NCI-H82 treated with DMSO at 0.1 percent for 48 hours (cell line): Measurements from ENCODE around the gene CLDN5.

Experiments used
- DNase-seq: peaks from one replicate; lab custom pipeline; 2025; ENCODE audit not compliant: unreplicated experiment; lab: John Stamatoyannopoulos, UW

The CLDN5 gene

DNA sequence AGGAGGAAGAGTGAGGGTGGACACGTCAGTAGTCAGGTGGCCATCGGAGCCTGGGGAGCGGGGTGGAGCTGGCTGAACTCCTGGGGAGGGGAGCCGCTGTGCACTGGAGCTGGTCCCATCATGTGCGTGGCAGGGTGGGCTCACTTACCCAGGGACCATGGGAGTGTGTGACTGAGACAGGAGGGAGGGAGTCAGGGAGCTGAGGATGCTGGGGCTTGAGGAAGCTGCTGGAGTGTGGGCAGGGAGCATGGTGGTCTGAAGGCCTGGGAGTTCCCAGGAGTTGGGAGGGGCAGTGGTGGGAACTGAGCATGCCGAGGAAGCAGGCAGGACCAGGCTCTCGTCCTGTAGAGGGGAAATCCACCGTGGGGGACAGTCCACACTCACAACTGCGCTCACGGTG, 18.0 kb downstream of the CLDN5 start:
- no peak for DNase-seq

DNA sequence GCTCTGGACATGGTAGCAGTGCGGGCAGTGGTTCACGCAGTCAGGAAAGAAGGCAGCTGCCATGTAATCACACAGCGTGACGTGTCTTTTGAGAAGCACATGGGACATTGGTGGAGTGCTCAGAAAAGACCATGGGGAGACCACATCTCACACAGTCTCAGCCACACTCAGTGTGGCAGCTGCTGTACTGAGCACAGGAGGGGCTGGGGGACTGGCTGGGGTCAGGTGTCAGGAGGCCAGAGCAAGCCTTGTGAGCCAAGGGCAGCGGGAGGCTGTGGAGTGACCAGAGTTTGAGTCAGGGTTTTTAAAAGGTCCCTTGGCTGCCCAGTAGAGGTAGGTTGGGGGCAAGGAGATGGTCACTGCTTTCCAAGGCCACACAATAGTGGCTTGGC, 18.5 kb downstream of the CLDN5 start:
- DNase-seq, result no peak

DNA sequence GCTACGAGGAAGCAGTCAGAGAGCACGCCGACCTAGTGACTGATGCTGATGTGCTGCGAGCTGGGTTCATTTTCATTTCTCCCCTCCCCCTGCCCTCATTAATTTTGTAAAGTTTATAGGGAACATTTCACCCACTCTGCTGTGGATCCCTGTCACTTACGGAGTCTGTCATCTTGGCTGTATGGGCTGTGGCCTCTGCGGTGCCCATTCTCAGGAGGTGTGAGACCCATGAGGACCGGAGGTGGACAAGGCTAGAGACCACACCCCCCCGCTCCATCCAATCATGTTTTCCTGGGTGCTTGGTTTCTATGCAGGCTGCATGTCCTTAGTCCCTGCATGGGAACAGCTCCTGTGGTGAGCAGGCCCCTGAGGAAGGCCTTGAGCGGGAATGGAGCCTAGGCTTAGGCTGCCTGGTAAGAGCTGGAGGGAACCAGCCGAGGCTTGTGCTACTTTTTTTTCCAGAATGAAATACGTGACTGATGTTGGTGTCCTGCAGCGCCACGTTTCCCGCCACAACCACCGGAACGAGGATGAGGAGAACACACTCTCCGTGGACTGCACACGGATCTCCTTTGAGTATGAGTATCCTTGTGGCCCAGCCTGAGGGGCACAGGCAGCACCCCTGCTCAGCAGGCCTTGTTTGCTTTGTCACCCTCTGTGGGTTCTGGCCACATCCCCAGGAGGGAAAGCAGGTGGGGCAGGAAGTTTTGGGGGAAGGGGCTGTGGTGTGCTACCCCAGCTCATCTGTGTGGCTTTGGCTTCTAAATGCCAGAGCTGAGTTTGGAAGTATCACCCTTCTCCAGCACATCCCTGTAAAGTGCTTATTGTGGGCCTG, 19.1 kb downstream of the CLDN5 start:
- DNase-seq, result no peak

DNA sequence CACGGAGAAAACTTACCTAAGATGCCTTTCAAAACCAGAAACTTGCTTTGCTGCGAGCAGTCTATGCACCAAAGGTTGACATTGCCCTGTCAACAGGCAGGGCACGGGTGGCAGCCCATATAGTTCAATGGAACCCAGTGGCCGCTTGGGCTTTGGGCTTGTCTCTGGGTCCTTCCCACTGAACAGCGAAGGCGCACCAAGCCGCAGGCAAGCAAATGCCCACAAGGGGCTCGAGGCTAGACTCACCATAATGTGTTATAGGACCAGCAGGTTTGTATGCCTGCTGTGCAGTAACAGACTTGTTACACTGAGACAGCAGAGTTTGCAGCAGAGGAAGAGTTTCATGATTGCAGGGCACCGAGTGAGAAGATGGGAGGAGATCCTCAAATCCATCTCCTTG, 20.3 kb downstream of the CLDN5 start:
- no peak for DNase-seq

DNA sequence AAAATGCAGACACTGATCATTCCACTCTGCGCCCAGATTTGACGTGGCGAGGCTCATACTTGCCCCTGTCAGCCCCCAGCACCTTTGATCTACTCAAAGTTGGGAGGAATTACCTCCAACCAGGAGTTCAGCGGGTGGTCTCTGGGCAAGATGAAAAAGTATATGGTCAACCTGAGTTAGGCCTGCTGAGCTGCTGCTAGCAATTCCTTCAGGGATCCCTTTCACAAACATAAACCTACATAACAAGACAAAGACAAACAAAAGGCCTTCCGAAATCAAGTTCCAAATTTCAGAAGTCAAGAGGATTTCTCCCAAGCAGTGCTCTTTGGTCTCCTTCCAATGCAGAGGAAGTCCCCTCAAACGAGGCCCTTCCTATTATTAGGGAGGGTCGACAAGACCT, 20.8 kb downstream of the CLDN5 start:
- no peak for DNase-seq

DNA sequence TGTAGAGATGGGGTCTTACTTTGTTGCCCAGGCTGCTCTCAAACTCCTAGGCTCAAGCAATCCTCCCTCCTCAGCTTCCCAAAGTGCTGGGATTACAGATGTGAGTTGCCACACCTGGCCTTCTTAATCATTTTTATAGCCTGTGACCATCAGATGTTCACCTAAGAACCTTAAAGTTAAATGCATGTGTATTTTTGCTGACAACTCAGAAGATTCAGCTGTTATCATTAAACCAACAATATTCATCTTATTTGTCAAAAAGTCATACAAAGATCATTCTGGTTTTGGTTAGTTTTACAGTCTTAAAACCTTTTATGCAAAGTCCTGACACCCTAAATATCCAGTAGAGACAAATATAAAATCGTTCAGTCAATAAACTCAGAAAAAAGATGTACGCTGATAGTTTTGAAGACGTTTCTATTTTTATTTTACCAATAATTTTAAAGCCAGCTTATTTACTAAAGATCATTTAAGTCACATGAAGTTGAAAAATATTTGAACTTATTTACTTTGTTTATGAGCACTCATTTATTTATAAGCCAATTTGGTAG, 22.2 kb downstream of the CLDN5 start:
- DNase-seq, result no peak

DNA sequence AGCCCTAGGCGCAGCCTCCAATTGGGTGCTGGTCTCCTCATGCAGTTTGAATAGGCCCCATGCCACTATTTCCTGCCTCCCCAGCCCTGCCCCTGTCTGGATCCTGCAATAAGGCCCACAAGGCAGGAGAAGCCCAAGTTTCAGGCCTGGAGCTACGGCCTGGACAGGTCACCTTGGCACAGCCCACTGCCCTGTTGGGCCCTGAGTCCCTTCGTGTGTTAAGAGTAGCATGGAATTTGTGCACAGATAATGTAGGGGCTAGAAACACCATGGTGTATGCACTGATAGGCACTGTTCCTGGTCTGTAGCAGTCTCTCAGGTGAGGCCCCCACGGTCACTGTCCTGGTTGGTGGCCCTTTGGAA, 24.3 kb downstream of the CLDN5 start:
- DNase-seq, result no peak

DNA sequence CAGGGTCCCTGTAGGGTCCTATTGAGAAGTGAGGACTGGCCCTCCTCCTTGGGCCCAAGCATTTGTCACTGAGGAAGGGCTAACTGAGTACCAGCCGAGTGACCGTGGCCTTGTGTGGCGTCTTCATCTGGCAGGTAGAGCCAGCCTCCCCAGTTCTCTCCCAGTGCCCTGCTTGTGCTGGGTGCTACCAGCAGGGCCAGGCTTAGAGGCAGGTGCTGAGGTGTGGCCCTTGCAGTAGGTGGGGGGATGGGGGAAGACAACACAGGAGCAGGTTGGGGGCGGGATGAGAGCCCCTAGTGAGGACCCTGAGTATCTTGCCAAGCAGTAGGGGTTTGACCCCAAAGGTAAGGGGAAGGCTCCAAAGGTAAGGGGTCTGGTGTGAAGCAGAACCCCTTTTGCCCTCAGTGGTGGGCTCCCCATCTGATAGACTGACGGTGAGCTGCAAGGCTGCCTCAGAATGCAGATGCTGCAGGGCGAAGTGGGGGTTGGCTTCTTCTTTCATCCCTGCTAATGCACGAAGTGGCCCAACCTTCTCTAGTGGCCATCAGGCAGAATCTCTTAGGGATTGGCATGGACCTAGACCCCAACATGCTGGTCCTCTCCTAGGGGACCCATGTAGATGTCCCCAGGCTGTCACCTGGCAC, 24.9 kb downstream of the CLDN5 start:
- DNase-seq, result no peak

DNA sequence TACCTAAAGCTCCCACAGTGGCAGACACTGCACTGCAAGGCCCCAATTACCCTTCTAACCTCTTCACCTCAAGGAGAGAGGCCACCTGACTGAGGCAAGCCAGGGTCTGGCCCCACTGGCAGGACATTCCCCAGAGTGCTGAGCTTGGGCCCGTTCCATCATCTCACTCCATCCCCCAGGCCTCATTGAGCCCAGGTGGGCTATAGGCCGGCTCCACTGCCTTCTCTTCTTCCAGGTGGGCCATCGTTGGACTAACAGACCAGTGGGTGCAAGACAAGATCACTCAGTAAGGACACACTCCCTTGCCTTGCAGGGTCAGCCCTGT, 25.4 kb downstream of the CLDN5 start:
- no peak for DNase-seq

DNA sequence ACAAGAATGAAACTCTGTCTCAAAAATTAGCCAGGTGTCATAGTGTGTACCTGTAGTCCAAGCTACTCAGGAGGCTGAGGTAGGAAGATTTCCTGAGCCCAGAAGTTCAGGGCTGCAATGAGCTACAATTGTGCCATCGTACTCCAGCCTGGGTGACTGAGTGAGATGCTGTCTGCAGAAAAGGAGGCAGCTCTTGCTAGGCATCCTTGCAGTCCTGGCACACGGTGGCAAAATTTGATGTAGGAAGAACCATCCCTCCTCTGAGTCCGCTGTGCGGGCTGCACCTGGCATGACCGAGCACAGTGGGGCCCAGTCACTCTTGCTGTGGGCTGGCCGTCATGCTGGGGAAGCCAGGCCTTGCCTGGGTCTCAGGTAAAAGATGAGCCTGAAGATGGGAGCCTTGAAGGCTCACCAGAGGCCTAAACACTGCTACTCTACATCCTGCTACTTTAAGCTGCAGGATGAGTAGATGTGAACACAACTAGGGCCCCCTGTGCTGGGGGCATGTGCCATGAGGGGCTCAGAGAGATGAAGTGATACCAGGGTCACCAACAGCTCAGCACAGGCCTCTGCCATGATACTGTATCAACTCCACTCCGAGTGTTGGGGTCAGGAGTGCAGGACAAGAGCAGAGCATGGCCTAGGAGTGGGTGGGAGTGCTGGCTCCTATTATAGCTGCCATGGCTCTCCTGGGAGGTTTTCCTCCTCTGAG, 25.9 kb downstream of the CLDN5 start:
- DNase-seq, result no peak

DNA sequence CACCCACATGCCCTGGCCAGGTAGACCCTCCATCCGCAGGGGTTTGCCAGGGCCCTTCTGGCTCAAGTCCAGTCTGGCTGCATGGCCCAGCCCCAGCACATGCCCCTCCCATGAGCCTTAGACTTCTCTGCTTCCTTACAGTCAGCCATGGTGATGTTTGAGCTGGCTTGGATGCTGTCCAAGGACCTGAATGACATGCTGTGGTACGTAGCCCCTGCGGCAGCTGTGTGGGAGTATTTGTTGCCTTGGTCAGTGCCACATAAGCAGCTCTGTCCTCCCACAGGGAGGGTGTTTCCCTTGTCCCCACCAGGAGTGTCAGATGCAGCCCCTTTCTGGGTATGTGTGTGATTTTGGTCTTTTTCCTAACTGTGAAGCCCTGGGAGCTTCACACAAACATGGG, 27.0 kb downstream of the CLDN5 start:
- no peak for DNase-seq

DNA sequence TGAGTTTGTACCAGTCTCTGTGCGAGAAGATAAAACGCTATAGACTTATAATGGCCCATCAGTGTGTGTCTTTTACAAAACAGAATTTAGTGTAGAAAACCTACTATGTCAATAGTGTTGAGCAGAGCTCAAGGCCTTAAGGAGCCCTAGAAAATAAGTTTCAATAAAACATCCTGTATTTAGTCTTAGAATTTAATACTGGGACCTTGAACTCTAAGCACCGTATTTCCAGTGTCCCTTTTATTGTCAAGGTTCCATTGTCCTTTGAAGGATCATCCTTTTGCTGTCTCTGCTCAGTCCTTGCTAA, 27.9 kb downstream of the CLDN5 start:
- DNase-seq, result no peak

DNA sequence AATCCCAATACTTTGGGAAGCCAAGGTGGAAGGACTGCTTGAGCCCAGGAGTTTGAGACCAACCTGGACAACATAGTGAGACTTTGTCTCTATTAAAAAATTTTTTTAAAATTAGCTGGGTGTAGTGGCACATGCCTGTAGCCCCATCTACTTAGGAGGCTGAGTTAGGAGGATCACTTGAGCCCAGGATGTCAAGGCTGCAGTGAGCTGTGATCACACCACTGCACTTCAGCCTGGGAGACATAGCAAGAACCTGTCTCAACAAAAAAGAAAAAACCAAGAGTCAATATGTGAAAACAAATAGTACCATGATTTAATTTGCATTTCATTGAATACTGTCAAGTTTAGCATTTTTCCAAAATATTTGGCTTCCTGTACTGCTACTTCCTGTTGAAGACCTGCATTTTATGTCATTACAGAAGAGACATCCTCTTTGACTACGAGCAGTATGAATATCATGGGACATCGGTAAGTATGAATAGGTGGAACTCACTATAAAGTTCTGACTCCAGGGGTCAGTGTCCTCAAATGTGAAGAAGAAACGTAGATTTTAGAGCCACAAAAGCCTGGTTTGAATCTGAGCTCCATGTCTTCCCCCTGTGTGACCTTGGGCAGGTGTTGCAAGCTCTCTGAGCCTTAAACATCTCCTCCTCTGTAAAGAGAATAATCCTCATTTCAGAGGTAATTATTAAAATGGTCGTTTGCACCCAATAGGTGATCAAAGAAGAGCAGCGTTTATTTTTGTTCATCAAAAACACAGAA, 28.5 kb downstream of the CLDN5 start:
- DNase-seq, result no peak

DNA sequence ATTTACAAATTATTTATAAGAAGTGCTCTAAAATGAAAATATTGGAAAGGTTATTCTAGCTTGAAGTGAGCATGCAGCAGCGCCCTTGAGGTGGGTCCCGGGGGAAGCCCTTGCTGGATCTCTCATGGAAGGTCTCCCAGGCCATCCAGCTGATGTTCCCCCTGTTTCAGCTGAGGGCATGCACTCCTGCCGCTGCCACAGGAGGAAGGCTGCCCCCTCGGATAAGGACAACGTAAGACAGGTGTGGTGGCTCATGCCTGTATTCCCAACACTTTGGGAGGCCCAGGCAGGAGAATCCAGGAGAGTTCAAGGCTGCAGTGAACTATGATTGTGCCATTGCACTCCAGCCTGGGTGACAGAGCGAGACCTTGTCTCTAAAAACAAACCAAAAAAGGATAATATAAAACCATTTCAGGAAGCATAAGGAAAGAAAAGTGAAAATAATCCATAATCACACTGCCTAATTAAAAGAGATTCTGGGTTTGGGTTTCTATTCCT, 29.5 kb downstream of the CLDN5 start:
- no peak for DNase-seq

DNA sequence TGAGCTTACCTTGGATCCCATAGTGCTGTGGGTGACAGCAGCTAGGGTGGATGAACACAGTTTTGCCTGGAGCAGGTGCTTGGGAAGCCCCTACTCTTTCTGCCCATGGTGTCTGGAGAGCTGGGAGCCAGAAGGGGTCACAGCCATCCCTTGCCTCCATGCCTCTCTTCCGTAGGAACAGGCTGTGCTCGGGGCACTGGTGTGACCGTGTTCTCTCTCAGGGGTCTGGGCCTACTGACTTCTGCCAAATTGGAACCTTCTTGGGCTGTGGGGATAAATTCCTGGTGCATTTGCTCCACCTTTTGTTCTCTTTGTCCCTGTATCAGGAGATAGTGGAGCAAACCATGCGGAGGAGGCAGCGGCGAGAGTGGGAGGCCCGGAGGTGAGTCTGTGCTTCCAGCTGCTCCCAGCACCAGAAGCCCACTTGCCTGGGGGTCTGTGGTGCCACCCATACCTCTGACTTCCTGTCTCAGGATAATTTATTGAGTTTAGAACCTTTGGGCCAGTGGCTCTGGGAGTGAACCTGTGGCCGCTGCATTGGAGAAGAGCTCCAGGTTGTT, 30.1 kb downstream of the CLDN5 start:
- DNase-seq, result no peak

DNA sequence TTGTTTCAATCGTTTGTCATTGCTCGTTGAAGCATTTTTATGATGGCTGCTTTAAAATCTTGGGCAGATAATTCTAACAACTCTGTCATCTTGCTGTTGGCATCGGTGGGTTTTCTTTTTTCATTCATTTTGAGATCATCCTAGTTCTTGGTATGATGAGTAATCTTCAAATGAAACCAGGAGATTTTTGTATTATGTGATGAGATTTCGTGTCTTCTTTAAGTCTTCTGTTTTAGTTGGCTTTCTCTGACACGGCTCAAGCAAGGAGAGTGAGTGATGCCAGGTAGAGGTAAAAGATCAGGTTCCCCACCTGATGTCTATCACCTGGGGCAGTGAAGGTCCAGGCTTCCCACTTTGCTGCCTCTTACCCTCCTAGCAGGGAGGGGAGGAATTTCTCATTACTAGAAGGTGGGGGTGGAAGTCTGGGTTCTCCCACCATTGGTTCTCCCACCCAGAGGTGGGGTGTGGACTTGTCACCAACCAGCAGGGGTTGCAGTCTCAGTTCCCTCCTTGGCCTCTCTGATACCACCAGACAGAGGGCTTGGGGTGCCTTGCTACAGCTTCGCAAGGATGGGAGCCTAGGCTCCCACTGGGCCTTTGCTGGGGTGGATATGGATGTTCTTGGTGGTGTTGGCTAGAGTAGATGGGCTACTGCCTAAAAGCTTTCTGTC, 31.6 kb downstream of the CLDN5 start:
- DNase-seq, result no peak

DNA sequence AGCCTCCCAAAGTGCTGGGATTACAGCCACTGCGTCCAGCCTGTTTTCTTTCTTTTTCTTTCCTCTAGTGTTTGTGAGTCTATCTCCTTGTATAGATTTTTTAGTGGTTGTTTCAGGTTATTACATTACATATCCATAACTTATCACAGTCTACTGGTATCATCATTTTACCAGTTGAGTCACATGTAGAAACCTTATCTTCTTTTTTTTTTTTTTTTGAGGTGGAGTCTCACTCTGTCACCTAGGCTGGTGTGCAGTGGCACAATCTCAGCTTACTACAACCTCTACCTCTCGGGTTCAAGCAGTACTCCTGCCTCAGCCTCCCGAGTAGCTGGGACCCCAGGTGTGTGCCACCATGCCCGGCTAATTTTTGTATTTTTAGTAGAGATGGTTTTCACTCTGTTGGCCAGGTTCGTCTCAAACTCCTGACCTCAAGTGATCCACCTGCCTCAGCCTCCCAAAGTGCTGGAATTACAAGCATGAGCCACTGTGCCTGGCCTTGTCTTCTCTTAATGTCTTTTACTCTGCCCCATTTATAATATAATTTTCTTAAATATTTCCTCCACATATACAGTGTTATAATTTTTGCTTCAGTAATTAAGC, 33.5 kb downstream of the CLDN5 start:
- DNase-seq, result no peak

DNA sequence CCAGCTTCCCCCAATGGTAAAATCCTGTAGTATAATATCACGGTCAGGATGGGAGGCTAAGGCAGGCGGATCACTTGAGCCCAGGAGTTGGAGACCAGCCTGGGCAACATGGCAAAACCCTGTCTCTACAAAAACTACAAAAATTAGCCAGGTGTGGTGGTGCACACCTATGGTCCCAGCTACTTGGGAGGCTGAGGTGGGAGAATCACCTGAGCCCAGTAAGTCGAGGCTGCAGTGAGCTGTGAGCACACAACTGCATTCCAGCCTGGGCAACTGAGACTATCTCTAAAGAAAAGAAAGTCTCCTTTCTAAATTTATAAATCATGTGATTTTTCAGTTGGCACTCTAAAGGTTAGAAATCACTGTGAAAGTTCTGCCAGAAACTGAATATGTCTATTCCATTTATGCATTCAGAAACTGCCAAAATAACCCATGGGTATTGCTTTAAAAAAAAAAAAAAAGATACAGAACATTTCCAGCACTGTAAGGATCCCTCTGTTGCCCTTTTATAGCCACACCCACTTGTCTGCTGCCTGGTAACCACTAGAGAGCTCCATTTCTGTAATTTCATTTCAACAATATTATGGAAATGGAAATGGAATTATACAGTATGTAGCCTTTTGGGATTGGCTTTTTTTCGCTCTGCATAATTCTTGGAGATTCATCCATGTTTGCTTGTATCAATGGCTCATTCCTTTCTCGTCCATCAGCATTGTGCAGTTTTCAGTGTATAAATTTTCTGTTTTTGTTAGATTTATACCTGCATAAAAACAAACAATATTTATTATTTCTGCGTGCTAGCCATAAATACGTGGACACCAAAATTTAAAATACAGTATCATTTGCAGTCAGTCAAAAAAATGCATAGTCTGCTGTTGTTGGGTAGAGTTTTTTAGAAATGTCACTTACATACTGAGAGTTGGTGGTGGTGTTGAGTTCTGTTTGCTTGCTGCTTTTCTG, 35.0 kb downstream of the CLDN5 start:
- no peak for DNase-seq

DNA sequence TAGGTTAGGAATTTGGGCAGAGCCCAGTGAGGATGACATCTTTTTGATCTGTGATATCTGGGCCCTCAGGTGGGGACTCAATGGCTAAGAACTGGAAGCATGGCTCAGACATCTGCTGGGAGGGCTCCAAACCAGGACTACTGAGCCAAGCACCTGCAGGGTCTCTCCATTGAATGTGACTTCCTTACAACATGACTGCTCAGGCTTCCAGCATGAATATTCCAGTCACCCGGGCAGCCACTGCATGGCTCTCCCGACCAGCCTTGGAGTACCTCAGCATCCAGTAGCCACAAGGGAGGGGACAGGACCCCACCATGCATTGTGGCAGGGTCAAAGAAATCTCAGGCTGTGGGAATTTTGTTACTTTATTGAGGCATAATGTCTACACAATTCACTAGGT, 35.9 kb downstream of the CLDN5 start:
- no peak for DNase-seq
